PC-3 (cell line): ENCODE results near the gene COLGALT1. TPM values are rescaled to one million over a fixed set of nuclear protein-coding genes. Genes with fewer than 3 reads are reported as not detected.

Source experiments
- ATAC-seq: fragments of 200-7000 bp; cut with Tn5 transposase; 2 replicates; pipeline ENCODE4 v1.9.1; 2020; ENCODE audit warnings: mild to moderate bottlenecking, moderate library complexity
- BruUV-seq: library from RNA; stranded (reverse); fragments of 400-500 nt; replicated peaks from 2 replicates; lab custom pipeline; 2021; lab: Mats Ljungman, UMichigan
- CTCF ChIA-PET: fragments of 300-600 bp; sonication (Branson Sonifier 250); formaldehyde crosslinking; loops from one replicate; lab custom pipeline; 2022; ENCODE audit warnings: antibody characterized with exemption; lab: Charles Lee
- POLR2A ChIA-PET: fragments of 300-600 bp; sonication (Branson Sonifier 250); formaldehyde crosslinking; loops from one replicate; lab custom pipeline; 2022; ENCODE audit warnings: antibody characterized with exemption; ENCODE audit not compliant: unreplicated experiment; lab: Charles Lee
- DNase-seq: peaks from one replicate; pipeline ENCODE4 v3.0.0-alpha.2; 2015
- H2AFZ ChIP-seq: fragments of 300-600 bp; sonication (generic); 2 replicates; pipeline ENCODE4 v1.6.0; 2016; ENCODE audit warnings: antibody characterized with exemption, low read length
- H3F3A ChIP-seq: fragments of 300-600 bp; sonication (generic); one replicate; pipeline ENCODE4 v1.6.0; 2017; ENCODE audit warnings: antibody characterized with exemption, low read length, control low read depth, mild to moderate bottlenecking; ENCODE audit not compliant: unreplicated experiment
- H3K27ac ChIP-seq: fragments of 300-600 bp; sonication (generic); 2 replicates; pipeline ENCODE4 v1.5.1; 2016; ENCODE audit warnings: mild to moderate bottlenecking, low read length
- H3K27me3 ChIP-seq: fragments of 300-600 bp; sonication (generic); 2 replicates; pipeline ENCODE4 v1.6.1; 2016; ENCODE audit warnings: low read length, mixed read lengths
- H3K36me3 ChIP-seq: fragments of 300-600 bp; sonication (generic); 2 replicates; pipeline ENCODE4 v1.6.1; 2016; ENCODE audit warnings: low read depth, mixed run types, low read length, mixed read lengths
- H3K4me1 ChIP-seq: fragments of 300-600 bp; sonication (generic); 2 replicates; pipeline ENCODE4 v1.5.1; 2016; ENCODE audit warnings: low read length; ENCODE audit not compliant: insufficient read depth
- H3K4me2 ChIP-seq: fragments of 300-600 bp; sonication (generic); 2 replicates; pipeline ENCODE4 v1.6.0; 2016; ENCODE audit warnings: low read length
- H3K4me3 ChIP-seq: fragments of 300-600 bp; sonication (generic); 2 replicates; pipeline ENCODE4 v1.5.1; 2016; ENCODE audit warnings: mild to moderate bottlenecking, low read length, mixed read lengths
- H3K79me2 ChIP-seq: fragments of 300-600 bp; sonication (generic); 2 replicates; pipeline ENCODE4 v1.6.1; 2017; ENCODE audit warnings: low read length, mixed read lengths
- H3K9ac ChIP-seq: fragments of 300-600 bp; sonication (generic); 2 replicates; pipeline ENCODE4 v1.6.0; 2016; ENCODE audit warnings: mild to moderate bottlenecking, low read length
- H3K9me2 ChIP-seq: fragments of 300-600 bp; sonication (generic); replicated peaks from 2 replicates; pipeline ENCODE4 v1.6.1; 2016; ENCODE audit warnings: mixed run types, low read length, mixed read lengths
- H3K9me3 ChIP-seq: fragments of 300-600 bp; sonication (generic); 2 replicates; pipeline ENCODE4 v1.6.1; 2016; ENCODE audit warnings: low read length, mixed read lengths
- H4K20me1 ChIP-seq: fragments of 300-600 bp; sonication (generic); 2 replicates; pipeline ENCODE4 v1.6.1; 2016; ENCODE audit warnings: low read length, mixed read lengths
- CTCF ChIP-seq: fragments of 300-600 bp; sonication (generic); conservative IDR thresholded peaks from 2 replicates; pipeline ENCODE4 v1.5.1; 2017; ENCODE audit warnings: antibody characterized with exemption, low read depth, mild to moderate bottlenecking, low read length
- EZH2 ChIP-seq: fragments of 300-600 bp; sonication (generic); IDR thresholded peaks from one replicate; pipeline ENCODE4 v1.6.1; 2017; ENCODE audit warnings: antibody characterized with exemption, mild to moderate bottlenecking, low read length; ENCODE audit not compliant: unreplicated experiment
- EZH2phosphoT487 ChIP-seq: fragments of 300-600 bp; sonication (generic); IDR thresholded peaks from 2 replicates; pipeline ENCODE4 v1.6.1; 2018; ENCODE audit warnings: mild to moderate bottlenecking, antibody characterized with exemption, low read length, borderline replicate concordance
- intact Hi-C: fragments of 100-400 bp; cut with micrococcal nuclease; formaldehyde crosslinking; loops from 2 replicates; pipeline ENCODE4 v1.9.0; 2023
- total RNA-seq: library from RNA; depleted of rRNA; stranded (reverse); fragments of >200 nt; gene quantifications from 2 replicates; pipeline ENCODE4 v1.2.3, GENCODE V29; 2014

Gene COLGALT1
- total RNA-seq, 1 experiment from 2014 or later, result 80.7 TPM

- Histone ChIP-seq H3F3A (no peaks in the 10 kb centered on the region), H3K4me1 (no peaks in the 10 kb centered on the region), H3K9me3 (peaks cover 6% of the 10 kb centered on the region), H3K4me3 (no peak overlapping the region), H3K79me2 (no peaks in the 10 kb centered on the region), H2AFZ (no peak overlapping the region), H3K27ac (no peak overlapping the region), H3K9me2 (no peaks in the 10 kb centered on the region), H3K36me3 (peaks cover 17% of the 10 kb centered on the region), H3K27me3 (no peaks in the 10 kb centered on the region), H4K20me1 (no peaks in the 10 kb centered on the region), H3K4me2 (no peak overlapping the region), H3K9ac (no peak overlapping the region)
- CTCF ChIA-PET, result no interaction called here
- TF ChIP-seq CTCF (no peak), EZH2 (no peak), EZH2phosphoT487 (no peak)
- BruUV-seq, result no TSS peak
- POLR2A ChIA-PET, result no interaction called here
- intact Hi-C loops, result no loop called here
- ATAC-seq, result no peak
- no peak for DNase-seq
Observed at GRCh38 chr19:17519967-17520366, 35.5 kb upstream of the COLGALT1 start.

GRCh38 chr19:17520865-17521264 is 34.6 kb upstream of the COLGALT1 start:
- CTCF ChIA-PET, result no interaction called here
- intact Hi-C loops, result no loop called here

More at GRCh38 chr19:17520865-17521264, 34.6 kb upstream of the COLGALT1 start:
- H3K79me2 ChIP-seq, result no peaks in the 10 kb centered on the region
- no peak overlapping the region for H3K4me2 ChIP-seq
- no peaks in the 10 kb centered on the region for H3F3A ChIP-seq
- H4K20me1 ChIP-seq, result no peaks in the 10 kb centered on the region
- TF ChIP-seq EZH2 (no peak), EZH2phosphoT487 (no peak), CTCF (no peak)
- no peak overlapping the region for H3K9ac ChIP-seq
- DNase-seq, result no peak
- H3K36me3 ChIP-seq, result peaks cover 17% of the 10 kb centered on the region
- BruUV-seq, result no TSS peak
- ATAC-seq, result no peak
- no peak overlapping the region for H3K4me3 ChIP-seq
- POLR2A ChIA-PET, result no interaction called here
- H2AFZ ChIP-seq, result no peak overlapping the region
- H3K4me1 ChIP-seq, result no peaks in the 10 kb centered on the region
- H3K9me2 ChIP-seq, result no peaks in the 10 kb centered on the region
- no peak overlapping the region for H3K27ac ChIP-seq
- H3K27me3 ChIP-seq, result no peaks in the 10 kb centered on the region
- peaks cover 6% of the 10 kb centered on the region for H3K9me3 ChIP-seq
